ENCODE results near the gene SSC4D.
"Not testable (repeated sequence)": the region's sequence is repeated elsewhere in the genome, so short reads cannot be mapped to it uniquely, and the experiment has no call there.

- TF ChIP-seq CTCF (IDR thresholded peaks at IDR 0.05); EP300 (IDR thresholded peaks at IDR 0.05; ENCODE audit: low read depth); POLR2A (IDR thresholded peaks at IDR 0.05): not testable (repeated sequence)
Observed at GRCh38 chr7:76458504-76458903, 49.0 kb upstream of the SSC4D start.

Measured in transverse colon (tissue), 3 donors.